ENCODE results near the gene CASD1.
A peak's percentile ranks its signal among the peaks of the same experiment; 100 is the strongest.

Gene CASD1

DNA sequence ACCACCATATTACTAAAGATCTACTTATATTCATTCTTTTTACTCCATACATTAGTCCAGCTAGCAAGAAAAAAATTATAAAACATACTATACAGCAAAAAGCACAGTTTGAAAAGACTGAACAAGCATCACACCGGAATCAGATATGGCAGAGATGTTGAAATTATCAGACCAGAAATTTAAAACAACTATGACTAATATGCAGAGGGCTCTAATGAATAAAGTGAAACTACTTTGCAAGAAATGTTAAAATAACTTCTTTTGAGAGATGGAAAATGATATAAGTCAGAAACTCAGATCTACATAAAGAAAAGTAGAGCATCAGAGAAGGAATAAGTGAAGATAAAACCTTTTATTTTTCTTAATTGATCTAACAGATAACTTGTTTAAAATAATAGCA, 95.4 kb downstream of the CASD1 start:
- peak; percentile 24 for DNase-seq (ENCODE audit: low read depth)
- TF ChIP-seq, protein P1, sequence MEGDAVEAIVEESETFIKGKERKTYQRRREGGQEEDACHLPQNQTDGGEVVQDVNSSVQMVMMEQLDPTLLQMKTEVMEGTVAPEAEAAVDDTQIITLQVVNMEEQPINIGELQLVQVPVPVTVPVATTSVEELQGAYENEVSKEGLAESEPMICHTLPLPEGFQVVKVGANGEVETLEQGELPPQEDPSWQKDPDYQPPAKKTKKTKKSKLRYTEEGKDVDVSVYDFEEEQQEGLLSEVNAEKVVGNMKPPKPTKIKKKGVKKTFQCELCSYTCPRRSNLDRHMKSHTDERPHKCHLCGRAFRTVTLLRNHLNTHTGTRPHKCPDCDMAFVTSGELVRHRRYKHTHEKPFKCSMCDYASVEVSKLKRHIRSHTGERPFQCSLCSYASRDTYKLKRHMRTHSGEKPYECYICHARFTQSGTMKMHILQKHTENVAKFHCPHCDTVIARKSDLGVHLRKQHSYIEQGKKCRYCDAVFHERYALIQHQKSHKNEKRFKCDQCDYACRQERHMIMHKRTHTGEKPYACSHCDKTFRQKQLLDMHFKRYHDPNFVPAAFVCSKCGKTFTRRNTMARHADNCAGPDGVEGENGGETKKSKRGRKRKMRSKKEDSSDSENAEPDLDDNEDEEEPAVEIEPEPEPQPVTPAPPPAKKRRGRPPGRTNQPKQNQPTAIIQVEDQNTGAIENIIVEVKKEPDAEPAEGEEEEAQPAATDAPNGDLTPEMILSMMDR (IDR thresholded peaks at IDR 0.05; ENCODE audit: insufficient read depth, low read depth, low read length, missing control alignments) = no peak
- H3K4me3 ChIP-seq (ENCODE audit: low read depth, low read length) = no peak overlapping the region

Data from GM12865 (cell line).